ENCODE results near the gene STK24.
"Not testable (repeated sequence)": the region's sequence is repeated elsewhere in the genome, so short reads cannot be mapped to it uniquely, and the experiment has no call there.

The STK24 gene

DNA sequence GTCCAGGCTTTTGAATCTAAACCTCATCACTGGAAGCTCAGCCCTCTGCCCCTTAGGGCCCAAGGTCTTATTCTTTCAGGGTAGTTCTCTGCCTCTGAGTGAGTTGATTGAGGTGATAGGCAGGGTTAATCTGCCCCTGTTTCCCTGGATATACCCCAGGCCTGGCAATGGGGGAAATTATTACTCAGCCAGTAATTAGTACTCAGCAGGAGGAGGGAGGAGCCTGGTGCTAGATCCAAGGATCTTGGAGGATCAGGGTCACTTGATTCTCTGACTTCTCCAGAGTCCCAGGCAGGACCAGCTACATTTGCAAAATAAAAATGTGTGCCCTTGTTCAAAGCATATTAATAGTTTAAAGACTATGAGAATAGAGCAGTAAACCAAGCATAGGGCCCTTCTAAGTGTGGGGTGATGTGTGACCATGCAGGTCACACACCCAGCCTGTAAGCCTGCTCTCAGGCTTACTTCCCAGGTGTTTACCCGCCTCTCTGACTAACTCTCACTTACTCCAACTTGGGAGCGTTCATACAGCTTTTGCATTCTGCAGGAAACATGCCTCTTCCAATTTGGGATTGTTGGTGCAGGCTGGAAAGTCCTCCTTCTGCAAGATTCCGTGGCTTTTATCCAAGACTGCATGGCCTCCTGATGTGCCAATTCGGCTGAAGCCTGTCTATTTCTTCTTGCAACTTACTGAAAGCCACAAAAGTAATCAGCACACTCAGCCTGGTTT lies 7.9 kb upstream of the STK24 start:
- in situ Hi-C loops (cut with HindIII; ENCODE audit: low sequenced_read_pairs) = no loop called here

DNA sequence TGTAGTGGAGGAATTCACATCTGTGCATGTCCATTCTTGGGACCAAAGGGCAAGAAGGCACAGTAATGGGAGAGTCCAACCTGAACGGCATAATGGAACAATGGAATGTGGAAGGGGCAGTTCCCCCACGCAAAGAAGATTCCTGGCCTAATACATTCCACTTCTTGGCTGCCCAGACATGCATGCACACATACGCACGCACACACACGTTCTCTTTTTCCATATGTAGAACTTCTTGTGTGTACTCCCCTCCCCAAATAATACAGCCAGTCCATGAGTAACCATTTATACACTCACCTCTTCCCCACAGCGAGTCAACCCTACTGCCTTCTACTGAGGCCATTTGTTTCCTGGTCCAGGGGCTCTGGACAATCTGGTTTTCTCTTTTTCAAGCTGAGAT lies 6.0 kb upstream of the STK24 start:
- in situ Hi-C loops (cut with HindIII; ENCODE audit: low sequenced_read_pairs) = no loop called here

DNA sequence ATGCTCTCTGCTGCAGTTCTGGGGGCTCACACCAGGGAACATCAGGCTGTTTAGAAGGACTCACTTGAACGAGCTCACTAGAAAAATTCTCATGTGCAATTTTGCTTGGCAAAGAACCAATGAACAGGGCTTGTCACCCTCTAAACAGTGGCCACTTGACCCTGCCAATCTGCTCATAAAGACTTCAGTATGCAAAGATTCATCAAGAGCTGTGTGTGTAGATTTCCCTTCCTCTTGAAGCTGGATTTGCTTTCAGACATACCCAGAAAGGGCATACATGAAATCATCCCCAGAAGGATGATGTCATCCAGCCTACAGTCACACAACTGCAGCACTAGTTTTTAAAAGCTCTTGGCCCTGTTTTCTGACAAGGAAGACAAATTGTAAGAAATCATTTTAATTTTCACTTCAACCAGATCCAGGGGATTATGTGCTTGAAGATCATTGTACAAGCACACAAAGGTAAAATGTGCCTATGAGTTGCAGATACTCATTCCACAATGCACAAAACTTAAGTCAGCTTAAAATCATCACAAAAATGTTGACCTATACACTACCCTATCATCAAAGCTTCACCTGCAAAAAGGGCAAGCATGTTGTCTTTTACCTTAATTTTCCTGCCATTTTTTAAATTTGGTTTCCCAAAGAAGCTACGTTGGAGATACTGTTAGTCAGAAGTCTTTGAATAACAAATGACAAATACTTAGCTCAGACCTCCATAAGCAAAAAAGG lies 5.2 kb upstream of the STK24 start:
- in situ Hi-C loops (cut with HindIII; ENCODE audit: low sequenced_read_pairs) = no loop called here

DNA sequence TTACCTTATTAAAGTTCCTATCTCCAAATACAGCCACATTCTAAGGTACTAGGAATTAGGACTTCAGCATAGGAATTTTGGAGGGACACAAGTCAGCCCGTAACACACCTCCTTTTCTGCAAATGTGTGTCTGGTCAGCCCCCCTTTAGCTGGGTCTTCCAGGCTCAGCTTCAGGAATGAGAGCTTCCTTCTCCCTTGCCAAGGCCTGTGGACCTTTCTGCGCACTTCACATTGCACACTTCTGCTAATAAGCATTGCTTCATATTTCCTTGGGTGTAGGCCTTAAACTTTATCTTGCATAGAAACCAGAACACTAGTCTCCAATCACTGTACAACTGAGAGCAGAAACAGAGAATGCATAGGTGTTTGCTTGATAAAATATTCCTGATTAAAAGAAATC lies 4.5 kb upstream of the STK24 start:
- in situ Hi-C loops (cut with HindIII; ENCODE audit: low sequenced_read_pairs) = no loop called here

DNA sequence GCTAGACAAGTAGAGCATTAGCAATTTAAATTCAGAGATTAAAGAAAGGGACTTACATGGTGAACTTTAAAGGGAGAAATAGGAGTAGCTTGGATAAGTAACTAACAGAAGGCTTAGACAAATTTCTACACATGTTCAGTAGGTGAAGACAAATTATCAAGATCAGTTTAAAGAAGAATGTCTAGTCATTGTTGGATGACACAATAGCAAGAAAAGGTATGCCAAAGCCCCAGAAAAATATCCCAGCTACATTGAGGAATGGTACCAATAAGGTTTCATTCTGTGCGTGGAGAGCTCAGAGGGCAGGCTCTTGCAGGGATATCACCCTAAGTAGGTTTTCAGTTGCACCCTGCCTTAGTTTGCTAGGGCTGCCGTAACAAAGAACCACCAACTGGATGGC lies 3.5 kb upstream of the STK24 start:
- in situ Hi-C loops (cut with HindIII; ENCODE audit: low sequenced_read_pairs) = no loop called here

DNA sequence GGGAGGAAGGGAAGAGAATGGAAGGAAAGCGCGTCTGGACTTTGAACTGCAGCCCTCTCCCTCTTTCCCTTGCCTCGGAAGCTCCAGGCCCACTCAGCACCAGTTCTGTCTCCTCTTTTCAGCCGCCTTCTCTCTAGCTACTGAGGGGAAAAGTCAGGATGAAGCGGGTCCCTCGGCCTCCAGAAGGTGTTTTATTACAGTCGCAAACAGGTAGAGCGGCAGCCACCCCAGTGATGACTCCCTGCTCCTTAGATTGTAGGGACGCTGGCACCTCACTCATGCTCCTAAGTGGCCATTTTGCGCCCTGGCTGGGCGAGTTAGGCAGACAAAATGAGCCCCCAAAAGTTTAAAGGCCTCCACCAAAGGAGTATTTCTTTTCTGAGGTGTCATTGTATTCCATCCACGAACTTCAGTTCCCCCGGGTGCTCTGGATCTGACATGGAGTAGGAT lies 954 bp upstream of the STK24 start:
- in situ Hi-C loops (cut with HindIII; ENCODE audit: low sequenced_read_pairs) = no loop called here

DNA sequence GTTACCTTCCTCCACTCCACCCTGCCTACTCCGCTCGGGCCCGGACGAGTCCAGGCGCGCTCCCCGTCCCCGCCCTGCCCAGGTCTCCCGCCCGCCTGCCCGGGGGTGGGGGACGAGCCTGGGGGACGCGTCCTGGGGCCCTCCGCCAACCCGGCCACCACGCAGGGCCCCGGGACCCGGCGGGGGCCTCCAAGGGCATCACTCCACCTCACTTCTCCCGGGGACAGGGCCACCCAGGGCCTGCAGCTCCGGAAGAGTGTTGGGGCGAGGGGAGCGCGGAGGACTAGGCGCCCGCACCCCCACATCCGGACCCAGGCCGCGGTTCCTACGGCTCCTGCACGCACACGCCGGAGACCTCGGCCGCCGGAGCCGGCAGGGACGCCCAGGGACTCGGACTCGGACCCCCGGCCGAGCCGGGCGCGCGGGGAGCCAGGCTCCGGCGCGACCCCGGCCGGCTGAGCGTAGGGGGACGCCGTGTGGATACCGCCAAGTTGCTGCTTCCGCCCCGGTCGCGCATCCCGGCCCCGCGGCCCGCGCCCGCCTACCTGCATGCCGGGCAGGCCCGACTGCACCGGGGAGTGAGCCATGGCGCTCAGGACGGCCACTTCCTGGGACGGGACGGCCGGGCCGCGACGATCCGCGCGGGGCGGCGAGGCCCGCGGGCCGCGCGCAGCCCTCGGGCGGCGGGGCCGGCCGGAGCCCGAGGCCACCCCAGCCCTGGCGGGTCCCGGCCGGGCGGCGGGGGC lies 534 bp downstream of the STK24 start:
- in situ Hi-C loops (cut with HindIII; ENCODE audit: low sequenced_read_pairs) = no loop called here

DNA sequence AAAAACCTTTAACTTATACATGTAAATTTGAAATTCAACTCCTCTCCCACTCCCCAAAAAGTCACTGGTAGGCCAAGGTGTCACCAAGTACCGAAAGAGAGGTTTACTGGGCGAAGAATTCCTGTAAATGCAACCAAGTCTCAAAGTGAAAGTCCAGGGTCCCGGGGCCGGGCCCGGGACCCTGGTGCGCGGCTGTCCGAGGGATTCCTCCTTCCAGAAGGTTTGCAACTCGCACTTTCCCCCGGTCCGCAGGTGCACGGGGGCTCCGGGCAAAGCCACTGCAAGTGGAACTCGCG lies 1.1 kb downstream of the STK24 start:
- in situ Hi-C loops (cut with HindIII; ENCODE audit: low sequenced_read_pairs) = no loop called here

DNA sequence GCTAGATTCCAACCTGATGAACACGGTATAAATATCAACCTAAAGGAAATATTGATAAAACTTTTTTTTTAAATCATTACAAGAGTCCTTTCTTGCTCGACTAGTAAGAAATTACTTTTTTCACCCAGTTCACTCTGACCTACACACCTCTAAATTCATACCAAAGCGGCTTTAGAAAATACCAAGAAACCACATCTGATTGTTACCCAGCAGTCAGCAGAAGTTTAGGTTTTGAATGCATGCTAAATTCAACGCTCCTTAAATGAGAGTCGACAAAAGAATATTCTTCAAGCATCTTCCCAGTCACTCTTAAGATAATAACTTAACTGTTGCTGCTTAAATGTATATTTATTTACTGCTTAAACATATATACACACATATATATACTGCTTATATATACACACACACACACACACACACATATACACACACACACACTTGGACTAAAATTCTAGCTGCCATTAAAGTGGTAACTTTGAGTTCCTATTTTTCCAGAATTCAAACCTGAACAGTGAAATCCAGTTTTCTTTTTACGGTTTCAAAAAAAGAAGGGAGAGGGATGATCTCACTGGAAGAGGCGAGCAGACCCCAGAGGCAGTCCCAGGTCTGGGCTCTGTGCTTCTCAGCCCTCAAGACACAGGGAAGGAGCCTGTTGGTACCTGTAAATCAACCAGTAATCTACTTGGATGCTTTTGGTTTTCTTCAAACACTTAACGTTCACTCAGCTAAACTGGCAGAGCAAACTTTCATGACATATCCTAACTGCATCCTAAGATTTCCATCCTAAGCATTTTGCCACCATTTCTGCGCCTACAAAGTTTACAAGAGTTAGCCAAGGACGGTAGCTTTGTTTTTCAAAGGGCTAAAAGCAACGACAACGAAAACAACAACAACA lies 1.7 kb downstream of the STK24 start:
- in situ Hi-C loops (cut with HindIII; ENCODE audit: low sequenced_read_pairs) = no loop called here

DNA sequence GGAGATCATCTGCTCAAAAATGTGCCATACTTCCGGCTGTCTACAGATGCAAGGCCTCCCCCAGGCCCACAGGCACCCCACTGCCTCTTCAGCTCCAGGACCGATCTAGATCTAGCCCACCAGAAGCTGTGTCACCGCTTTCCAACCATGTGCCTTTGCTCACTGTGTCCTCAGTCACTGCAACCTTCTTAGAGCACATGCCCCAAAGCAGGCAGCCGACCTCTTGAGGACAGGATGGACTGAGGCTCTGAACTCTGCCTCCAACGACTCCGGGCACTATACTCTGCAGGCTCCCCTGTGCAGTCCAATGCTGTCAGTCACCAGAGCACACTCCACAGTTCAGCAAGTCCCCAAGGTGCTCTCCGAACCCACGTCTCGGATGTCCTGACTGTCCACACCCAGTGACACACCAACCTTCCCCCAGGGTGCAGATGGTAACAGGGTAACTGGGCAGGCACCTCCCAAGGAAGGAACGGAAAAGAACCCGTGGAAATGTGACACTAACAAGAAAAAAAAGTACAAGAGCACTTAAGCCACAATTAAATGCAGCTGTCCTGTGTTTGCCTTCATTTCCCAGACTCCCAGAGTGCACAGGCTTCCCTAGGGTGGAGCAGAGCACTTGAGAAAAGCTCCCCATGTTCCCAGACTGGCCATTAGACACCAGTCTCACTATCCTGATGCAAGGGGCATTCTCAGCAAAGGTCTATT lies 4.8 kb downstream of the STK24 start:
- in situ Hi-C loops (cut with HindIII; ENCODE audit: low sequenced_read_pairs) = no loop called here

DNA sequence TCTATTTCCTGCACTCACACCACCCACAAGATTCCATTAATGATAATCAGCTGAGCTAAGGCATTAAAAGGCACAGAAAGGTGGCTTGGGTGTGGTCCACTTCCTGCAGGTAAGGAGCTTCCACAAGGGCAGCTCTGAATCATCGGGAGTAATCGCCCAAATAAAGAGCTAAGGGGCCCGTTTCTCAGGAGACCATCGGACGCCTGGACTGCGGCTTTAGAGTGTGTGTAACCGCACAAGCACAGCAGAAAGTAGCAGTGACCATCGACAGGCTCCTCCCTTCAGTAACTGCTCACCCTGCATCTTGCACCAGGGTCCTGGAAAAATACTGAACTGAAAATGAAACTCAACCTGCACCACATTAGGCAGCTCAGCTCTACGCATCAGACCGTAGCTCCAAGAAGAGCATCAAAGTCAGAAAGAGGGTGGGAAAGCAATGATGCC lies 6.0 kb downstream of the STK24 start:
- in situ Hi-C loops (cut with HindIII; ENCODE audit: low sequenced_read_pairs) = no loop called here

DNA sequence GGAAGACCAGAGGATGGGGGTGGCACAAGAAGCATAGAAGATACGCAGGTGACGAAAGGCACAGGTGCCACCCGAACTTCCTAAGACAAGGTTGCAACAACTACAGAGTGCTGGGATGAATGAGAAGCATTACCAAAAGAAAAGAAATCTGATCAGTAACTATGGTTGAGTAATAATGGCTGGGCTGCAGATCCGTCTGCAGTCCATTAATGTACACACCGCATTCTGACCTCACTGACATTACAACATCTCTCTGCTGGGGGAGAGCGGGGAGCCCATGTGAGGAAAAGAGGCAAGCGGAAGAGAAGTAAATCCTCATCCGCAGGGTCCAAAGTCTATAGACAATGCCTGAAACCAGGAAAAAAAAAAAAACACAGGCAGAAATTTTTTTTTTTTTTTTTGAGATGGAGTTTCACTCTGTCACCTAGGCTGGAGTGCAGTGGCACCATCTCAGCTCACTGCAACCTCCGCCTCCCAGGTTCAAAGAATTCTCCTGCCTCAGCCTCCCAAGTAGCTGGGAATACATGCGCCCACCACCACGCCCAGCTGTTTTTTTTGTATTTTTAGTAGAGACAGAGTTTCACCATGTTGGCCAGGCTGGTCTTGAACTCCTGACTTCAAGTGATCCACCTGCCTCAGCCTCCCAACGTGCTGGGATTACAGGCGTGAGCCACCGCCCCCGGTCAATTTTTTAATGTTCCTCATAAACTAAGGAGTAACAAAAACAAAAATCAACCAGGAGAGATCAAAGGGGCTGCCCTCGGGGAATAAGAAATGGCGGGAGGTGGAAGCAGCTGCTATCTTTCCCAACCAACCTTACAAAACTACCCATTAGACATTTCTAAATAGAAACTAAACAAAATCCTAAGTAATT lies 7.2 kb downstream of the STK24 start:
- in situ Hi-C loops (cut with HindIII; ENCODE audit: low sequenced_read_pairs) = not testable (repeated sequence)

DNA sequence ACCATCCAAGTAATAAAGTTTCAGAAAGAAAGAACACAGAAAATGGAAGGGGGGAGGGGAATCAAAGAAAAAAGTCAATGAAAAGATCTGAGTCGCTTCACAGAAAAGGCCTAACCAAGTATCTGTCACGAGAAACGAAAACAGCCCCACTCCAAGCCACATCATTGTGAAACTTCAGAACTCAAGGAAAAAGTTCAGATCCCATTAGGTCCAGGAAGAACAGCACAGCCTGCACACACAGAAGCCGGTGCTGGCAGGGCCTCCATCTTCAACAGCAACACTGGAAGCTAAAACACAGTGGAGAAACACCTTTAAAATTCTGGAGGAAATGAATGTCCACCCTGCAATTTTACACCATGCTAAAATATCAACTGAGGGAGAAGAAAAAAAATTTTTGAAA lies 8.0 kb downstream of the STK24 start:
- in situ Hi-C loops (cut with HindIII; ENCODE audit: low sequenced_read_pairs) = no loop called here

DNA sequence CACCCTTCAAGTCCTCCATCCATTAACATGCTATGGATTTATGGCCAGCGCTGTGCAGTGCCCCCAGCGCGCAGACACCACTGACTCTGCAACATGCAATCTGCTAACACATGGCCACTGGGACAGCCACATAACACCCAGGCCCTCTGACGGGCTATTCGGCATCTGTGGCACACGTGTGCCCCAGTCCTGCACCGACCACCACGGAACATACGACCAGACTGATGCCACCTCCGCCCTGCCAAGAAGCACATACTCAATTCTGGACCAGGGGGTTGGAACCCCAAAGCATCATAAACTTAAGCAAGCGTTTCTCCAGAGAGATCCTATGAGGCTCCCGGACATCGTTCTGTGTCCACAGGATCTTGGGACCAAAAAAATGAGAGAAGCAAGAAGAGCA lies 9.8 kb downstream of the STK24 start:
- in situ Hi-C loops (cut with HindIII; ENCODE audit: low sequenced_read_pairs) = no loop called here

DNA sequence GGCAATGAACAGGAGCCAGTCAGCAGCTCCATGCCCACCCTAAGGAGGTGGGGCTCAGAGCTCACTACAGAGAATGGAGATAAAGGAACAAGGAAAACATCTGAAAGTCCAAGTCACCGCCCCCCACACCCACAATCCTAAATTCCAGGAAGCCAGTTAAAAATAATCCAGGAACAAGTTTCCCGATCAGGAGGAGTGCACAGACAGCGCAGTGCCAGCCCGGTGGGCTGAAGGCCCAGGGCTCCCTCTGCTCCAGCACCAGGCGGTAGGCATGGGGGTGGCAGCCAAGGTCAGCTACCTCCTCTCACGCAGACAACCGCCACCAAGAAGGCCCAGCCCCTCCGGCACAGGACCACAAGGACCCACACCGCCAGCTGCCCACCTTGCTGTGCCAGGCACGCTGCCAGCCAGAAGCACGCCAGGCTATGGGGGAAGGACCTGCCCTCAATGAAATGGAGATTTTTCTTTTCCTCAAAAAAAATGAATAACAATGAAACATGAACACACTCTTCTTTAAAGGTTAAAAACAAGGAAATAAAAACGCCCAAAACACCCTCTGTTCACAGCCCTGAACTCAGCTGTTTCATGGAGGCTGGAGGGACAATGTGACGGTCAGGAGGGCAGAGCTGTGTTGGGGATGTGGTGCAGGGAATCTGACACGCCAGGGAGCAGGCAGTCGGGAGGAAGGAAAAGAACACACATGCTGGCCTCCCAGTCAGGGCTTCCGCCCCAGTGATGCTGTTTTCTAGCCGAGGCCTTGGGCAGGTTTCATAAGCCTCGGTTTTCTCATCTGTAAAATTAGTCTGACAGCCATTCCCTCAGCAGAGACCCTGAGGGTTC lies 11.0 kb downstream of the STK24 start:
- in situ Hi-C loops (cut with HindIII; ENCODE audit: low sequenced_read_pairs) = no loop called here

DNA sequence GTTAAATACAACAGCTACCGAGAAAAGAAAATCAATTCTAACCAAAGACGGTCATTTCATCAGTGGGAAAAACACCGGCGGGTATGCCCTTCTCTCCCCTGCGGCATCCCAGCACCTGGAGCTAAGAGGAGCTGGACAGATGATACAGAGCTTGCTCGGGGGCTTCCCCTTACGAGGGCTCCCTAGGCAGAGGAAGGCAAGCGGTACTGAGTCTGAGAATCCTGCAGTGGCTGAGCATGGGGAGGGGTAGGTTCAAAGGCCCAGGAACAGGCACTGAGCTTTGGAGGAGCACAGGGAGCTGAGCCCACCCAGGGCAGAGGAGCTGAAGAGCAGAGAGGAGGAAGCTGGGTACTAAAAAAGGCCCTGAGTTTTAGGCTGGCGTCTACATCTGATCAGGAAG lies 12.7 kb downstream of the STK24 start:
- in situ Hi-C loops (cut with HindIII; ENCODE audit: low sequenced_read_pairs) = no loop called here

DNA sequence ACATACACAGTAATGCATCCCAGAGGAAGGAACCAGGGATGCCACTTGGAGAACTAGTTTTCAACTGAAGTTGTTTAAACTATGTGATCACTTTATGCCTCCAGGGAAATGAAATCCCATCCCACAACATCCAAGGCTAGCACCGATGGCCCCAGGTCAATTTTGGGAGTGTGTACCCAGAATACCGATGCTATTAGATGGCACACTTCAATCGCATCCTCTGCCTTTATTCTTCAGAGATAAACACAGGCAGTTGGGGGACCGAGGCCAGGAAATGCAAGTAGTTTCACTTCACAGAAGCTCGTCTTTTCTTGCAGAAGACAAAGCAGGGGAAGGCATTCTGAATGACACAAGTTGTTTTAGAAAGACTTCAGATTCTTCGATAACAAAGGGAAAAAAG lies 13.8 kb downstream of the STK24 start:
- in situ Hi-C loops (cut with HindIII; ENCODE audit: low sequenced_read_pairs) = no loop called here

DNA sequence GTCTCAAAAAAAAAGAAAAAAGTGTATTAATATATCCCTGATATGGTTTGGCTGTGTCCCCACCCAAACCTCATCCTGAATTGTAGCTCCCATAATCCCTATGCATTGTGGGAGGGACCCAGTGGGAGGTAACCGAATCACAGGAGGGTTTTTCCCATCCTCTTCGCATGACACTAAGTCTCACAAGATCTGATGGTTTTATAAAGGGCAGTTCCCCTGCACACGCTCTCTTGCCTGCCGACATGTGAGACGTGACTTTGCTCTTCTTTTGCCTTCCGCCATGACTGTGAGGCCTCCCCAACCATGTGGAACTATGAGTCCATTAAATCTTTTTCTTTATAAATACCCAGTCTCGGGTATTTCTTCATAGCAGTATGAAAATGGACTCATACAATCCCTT lies 17.7 kb downstream of the STK24 start:
- in situ Hi-C loops (cut with HindIII; ENCODE audit: low sequenced_read_pairs) = no loop called here
